SU-DHL-6 (cell line): ENCODE data around the gene KCP.

Experiments used
- H2AFZ ChIP-seq: fragments of 200-600 bp; sonication (generic); 2 replicates; pipeline ENCODE4 v1.6.1; 2014; ENCODE audit warnings: low read depth, mild to moderate bottlenecking, moderate library complexity, mixed read lengths, antibody characterized with exemption, low read length; ENCODE audit not compliant: severe bottlenecking
- H3F3A ChIP-seq: fragments of 200-600 bp; shearing (Covaris generic); 2 replicates; pipeline ENCODE4 v1.6.0; 2016; ENCODE audit warnings: antibody characterized with exemption, mild to moderate bottlenecking; ENCODE audit not compliant: insufficient read depth
- H3K27ac ChIP-seq: fragments of 200-600 bp; sonication (generic); 2 replicates; pipeline ENCODE4 v1.5.1; 2016; ENCODE audit warnings: low read depth, mild to moderate bottlenecking, low read length, moderate library complexity, mixed read lengths
- H3K27me3 ChIP-seq: fragments of 200-600 bp; sonication (generic), shearing (Covaris generic); 2 replicates; pipeline ENCODE4 v1.6.0; 2014; ENCODE audit warnings: mild to moderate bottlenecking, low read length
- H3K36me3 ChIP-seq: fragments of 200-600 bp; sonication (generic); 2 replicates; pipeline ENCODE4 v1.6.1; 2014; ENCODE audit warnings: mild to moderate bottlenecking, low read length, mixed read lengths
- H3K4me2 ChIP-seq: fragments of 300-600, 200-600 bp; shearing (Covaris generic), sonication (generic); 2 replicates; pipeline ENCODE4 v1.6.0; 2014; ENCODE audit warnings: low read length, low read depth, mild to moderate bottlenecking; ENCODE audit not compliant: poor library complexity, severe bottlenecking
- H3K4me3 ChIP-seq: fragments of 200-600 bp; sonication (generic); 2 replicates; pipeline ENCODE4 v1.5.1; 2014; ENCODE audit warnings: antibody characterized with exemption, low read length, mild to moderate bottlenecking, mixed read lengths; ENCODE audit not compliant: insufficient read depth, poor library complexity, severe bottlenecking
- H3K79me2 ChIP-seq: fragments of 200-600 bp; sonication (generic); 2 replicates; pipeline ENCODE4 v1.6.1; 2014; ENCODE audit warnings: mild to moderate bottlenecking, low read length, moderate library complexity; ENCODE audit not compliant: insufficient read depth
- H3K9ac ChIP-seq: fragments of 200-600 bp; sonication (generic); 2 replicates; pipeline ENCODE4 v1.7.0; 2014; ENCODE audit warnings: mild to moderate bottlenecking, low read length
- H3K9me2 ChIP-seq: fragments of 200-600 bp; sonication (generic); replicated peaks from 2 replicates; pipeline ENCODE4 v1.6.1; 2014; ENCODE audit warnings: low read length; ENCODE audit not compliant: insufficient read depth
- H3K9me3 ChIP-seq: fragments of 200-600 bp; sonication (generic); 2 replicates; pipeline ENCODE4 v1.6.1; 2014; ENCODE audit warnings: low read length, mixed read lengths; ENCODE audit not compliant: insufficient read depth
- H4K20me1 ChIP-seq: fragments of 200-600 bp; sonication (generic); 2 replicates; pipeline ENCODE4 v1.6.1; 2014; ENCODE audit warnings: low read depth, mild to moderate bottlenecking, antibody characterized with exemption, low read length, moderate library complexity, mixed read lengths
- EZH2phosphoT487 ChIP-seq: fragments of 200-600 bp; sonication (generic), shearing (Covaris generic); conservative IDR thresholded peaks from 2 replicates; pipeline ENCODE4 v1.6.1; 2018; ENCODE audit warnings: mild to moderate bottlenecking, antibody characterized with exemption, low read length, moderate library complexity, mixed read lengths
- TF ChIP-seq, protein P1 (sequence below): fragments of 200-600 bp; sonication (generic); IDR thresholded peaks from one replicate; pipeline ENCODE4 v1.5.1; 2017; ENCODE audit warnings: antibody characterized with exemption, mild to moderate bottlenecking, low read length, moderate library complexity; ENCODE audit not compliant: insufficient read depth, poor library complexity, severe bottlenecking

KCP gene

DNA sequence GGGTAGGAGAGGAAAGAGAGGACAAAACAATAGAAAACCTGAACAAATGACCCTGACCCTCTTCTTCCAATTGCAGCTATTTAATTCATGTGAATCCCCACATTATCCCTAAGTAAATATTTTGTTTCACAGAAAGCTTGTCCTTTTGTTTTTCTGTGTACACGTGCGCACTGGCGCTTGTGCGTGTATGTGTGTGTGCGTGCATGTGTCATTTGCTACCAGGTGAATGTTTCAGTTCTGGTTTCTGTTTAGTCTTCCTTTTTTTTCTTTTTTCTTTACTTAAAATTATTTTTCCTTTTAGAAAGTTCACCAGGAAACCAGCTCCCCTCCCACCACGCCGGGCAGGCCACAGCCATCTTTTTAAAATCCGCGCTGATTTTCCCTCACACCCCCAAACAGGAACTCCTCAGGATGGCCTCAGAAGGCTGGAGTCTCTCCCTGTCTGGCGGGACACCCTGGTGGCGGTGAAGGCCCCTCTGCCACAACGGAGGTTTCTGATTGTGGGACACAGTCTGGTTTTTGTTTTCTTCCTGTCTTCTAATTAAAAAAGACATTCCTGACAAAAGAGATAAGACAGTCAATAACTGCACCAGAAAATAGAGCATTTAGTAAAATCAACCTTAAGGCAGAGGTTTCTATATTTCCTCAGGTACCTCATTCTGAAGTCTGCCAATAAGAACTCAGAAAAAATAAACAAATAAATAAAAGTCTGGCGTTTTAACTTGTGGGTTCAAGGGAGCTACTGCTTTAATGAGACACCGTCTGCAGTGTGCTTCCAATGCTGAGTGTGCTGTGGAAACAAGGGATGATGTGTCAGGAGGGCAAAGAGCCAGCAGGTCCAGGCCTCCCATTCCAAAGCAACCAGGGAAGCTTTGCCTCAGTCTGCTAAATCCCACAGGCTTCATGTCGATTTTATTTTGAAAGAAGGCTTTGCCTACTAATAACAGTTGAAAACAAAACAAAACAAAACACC lies 44.6 kb upstream of the KCP start:
- H3K27ac ChIP-seq: peak overlapping the region; percentile 62
- peak overlapping the region; percentile 8; the same call in 1 of the 2 replicates for H3K9ac ChIP-seq
- H3K4me2 ChIP-seq: peak overlapping the region; percentile 34

DNA sequence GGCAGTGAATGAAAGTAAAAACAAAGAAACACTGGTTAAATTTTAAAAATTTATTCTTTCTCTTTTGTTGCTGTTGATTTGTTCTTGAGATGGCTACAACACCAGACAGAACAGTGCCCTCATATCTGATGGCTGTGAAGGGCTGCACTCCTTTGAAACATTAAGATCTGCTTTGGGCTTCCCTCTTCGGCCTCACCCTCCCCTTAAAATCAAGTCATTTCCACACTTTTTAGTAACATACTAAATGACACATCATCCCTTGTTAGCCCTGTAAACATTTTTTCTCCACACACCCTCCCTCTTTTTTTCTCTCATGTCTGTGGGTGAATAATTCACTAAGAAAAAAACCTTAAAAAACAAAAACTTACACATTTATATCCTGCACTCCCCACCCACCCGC lies 43.6 kb upstream of the KCP start:
- Histone ChIP-seq H3K79me2 (no peaks in the 10 kb centered on the region), H3F3A (0 out of 2 replicates have a peak, but pooled peaks cover 5% of the 10 kb centered on the region), H3K9me2 (no peaks in the 10 kb centered on the region), H3K9me3 (no peaks in the 10 kb centered on the region), H3K27me3 (no peaks in the 10 kb centered on the region), H3K36me3 (peaks cover 14% of the 10 kb centered on the region; the same call in 1 of the 2 replicates), H2AFZ (no peak overlapping the region), H3K9ac (no peak overlapping the region), H3K27ac (peak overlapping the region; percentile 29; the same call in 1 of the 2 replicates), H3K4me3 (no peak overlapping the region), H3K4me2 (no peak overlapping the region), H4K20me1 (no peaks in the 10 kb centered on the region)
- TF ChIP-seq, protein P1, sequence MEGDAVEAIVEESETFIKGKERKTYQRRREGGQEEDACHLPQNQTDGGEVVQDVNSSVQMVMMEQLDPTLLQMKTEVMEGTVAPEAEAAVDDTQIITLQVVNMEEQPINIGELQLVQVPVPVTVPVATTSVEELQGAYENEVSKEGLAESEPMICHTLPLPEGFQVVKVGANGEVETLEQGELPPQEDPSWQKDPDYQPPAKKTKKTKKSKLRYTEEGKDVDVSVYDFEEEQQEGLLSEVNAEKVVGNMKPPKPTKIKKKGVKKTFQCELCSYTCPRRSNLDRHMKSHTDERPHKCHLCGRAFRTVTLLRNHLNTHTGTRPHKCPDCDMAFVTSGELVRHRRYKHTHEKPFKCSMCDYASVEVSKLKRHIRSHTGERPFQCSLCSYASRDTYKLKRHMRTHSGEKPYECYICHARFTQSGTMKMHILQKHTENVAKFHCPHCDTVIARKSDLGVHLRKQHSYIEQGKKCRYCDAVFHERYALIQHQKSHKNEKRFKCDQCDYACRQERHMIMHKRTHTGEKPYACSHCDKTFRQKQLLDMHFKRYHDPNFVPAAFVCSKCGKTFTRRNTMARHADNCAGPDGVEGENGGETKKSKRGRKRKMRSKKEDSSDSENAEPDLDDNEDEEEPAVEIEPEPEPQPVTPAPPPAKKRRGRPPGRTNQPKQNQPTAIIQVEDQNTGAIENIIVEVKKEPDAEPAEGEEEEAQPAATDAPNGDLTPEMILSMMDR: no peak
- TF ChIP-seq EZH2phosphoT487: no peak

More for the DNA sequence above, 44.6 kb upstream of the KCP start:
- H2AFZ ChIP-seq: no peak overlapping the region
- no peaks in the 10 kb centered on the region for H3K9me3 ChIP-seq
- H4K20me1 ChIP-seq: no peaks in the 10 kb centered on the region
- no peaks in the 10 kb centered on the region for H3K27me3 ChIP-seq
- no peaks in the 10 kb centered on the region for H3K9me2 ChIP-seq
- no peaks in the 10 kb centered on the region for H3K79me2 ChIP-seq
- no peak for TF ChIP-seq EZH2phosphoT487
- TF ChIP-seq, protein P1: no peak
- no peak overlapping the region for H3K4me3 ChIP-seq
- H3K36me3 ChIP-seq: peaks cover 14% of the 10 kb centered on the region; the same call in 1 of the 2 replicates
- 0 out of 2 replicates have a peak, but pooled peaks cover 5% of the 10 kb centered on the region for H3F3A ChIP-seq

DNA sequence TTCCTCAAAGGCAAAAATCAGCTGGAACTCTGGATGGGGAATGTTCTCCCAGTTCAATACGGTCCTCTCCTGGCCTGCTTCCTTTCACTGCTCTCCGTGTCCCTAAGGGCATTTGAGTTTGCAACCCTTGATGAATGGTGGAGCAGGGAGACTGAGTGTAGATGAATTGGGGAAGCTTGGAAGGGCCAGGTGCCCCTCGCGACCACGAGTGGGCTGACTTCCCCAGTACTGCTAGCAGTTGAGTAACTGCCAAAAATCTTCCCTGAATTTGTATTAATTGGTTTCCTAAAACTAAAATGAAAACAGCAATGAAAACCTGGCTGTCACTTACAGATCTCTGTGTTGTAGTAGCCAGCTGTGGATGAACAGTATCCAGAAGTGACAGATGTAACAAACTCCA lies 40.8 kb upstream of the KCP start:
- no peak overlapping the region for H3K4me2 ChIP-seq
- no peaks in the 10 kb centered on the region for H3K9me2 ChIP-seq
- H3K27ac ChIP-seq: no peak overlapping the region
- peaks cover 10% of the 10 kb centered on the region; the same call in 1 of the 2 replicates for H3K36me3 ChIP-seq
- H4K20me1 ChIP-seq: no peaks in the 10 kb centered on the region
- no peak overlapping the region for H3K9ac ChIP-seq
- no peaks in the 10 kb centered on the region for H3K9me3 ChIP-seq
- TF ChIP-seq, protein P1: no peak
- TF ChIP-seq EZH2phosphoT487: no peak
- H3K27me3 ChIP-seq: no peaks in the 10 kb centered on the region
- H3F3A ChIP-seq: 0 out of 2 replicates have a peak, but pooled peaks cover 5% of the 10 kb centered on the region
- no peak overlapping the region for H2AFZ ChIP-seq
- H3K79me2 ChIP-seq: no peaks in the 10 kb centered on the region
- H3K4me3 ChIP-seq: no peak overlapping the region
